ENCODE results near the gene FERMT2. TPM values are rescaled to one million over a fixed set of nuclear protein-coding genes. Genes with fewer than 3 reads are reported as not detected.

The FERMT2 gene
- total and polyA plus RNA-seq, 5 donors from 2014 or later, result 0.22 TPM; not detected in 4

DNA sequence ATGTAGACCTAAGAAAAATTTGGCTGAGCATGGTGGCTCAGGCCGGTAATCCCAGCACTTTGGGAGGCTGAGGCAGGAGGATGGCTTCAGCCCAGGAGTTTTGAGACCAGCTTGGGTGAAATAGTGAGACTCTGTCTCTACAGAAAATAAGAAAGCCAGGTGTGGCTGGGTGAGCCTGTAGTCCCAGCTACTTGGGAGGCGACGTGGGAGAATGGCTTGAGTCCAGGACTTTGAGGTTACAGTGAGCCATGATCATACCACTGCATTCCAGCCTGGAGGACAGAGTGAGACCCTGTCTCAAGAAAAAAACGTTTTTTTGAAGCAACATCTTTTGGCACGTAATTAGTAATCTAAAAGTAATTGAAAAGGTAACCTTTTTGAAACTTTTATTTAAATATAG lies 70.9 kb downstream of the FERMT2 start:
- Histone ChIP-seq H3K9me3 (ENCODE audit: control insufficient read depth in 2 of 2, low read length in 2 of 2) (no peaks in the 10 kb centered on the region), H3K4me1 (ENCODE audit: control insufficient read depth, insufficient read depth, low read length, poor library complexity, severe bottlenecking) (no peaks in the 10 kb centered on the region), H3K36me3 (ENCODE audit: control insufficient read depth, insufficient read depth, low read length) (no peaks in the 10 kb centered on the region), H3K4me3 (ENCODE audit: low read depth, low read length) (no peak overlapping the region), H3K27ac (ENCODE audit: insufficient read depth, low read length, poor library complexity, severe bottlenecking) (no peak overlapping the region), H3K27me3 (ENCODE audit: control insufficient read depth, insufficient read depth, low read length) (peaks cover 5% of the 10 kb centered on the region)
- no peak overlapping the region for H3K4me3 Mint-ChIP-seq
- DNase-seq, result no peak
- H3K9me3 Mint-ChIP-seq, result no peaks in the 10 kb centered on the region
- H3K4me1 Mint-ChIP-seq, result peaks cover 0 to 3% (median 0%) of the 10 kb centered on the region in 4 donors
- ATAC-seq (ENCODE audit: low read depth in 2 of 2), result no peak
- no peaks in the 10 kb centered on the region for H3K36me3 Mint-ChIP-seq
- peaks cover 23% of the 10 kb centered on the region for H3K27me3 Mint-ChIP-seq
- no peak overlapping the region for H3K27ac Mint-ChIP-seq

DNA sequence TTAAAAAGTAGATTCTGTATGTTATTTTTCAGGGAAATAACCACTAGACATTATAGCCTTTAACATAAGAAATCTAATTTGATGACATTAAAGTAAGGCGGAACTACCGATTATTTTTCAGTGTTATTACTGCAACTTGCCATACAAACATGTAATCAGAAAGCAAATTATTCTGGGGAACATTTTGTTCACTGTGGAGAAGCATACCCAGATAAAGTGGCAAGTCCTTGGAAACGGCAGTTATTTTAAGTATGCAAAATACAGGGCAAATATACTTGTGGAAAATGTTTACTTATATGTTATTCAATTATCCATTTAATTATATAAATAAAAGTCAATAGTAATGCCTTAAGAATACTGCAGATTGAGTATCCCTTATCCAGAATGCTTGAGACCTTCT lies 71.9 kb downstream of the FERMT2 start:
- Histone ChIP-seq H3K4me1 (ENCODE audit: control insufficient read depth, insufficient read depth, low read length, poor library complexity, severe bottlenecking) (no peaks in the 10 kb centered on the region), H3K36me3 (ENCODE audit: control insufficient read depth, insufficient read depth, low read length) (no peaks in the 10 kb centered on the region), H3K27me3 (ENCODE audit: control insufficient read depth, insufficient read depth, low read length) (peaks cover 5% of the 10 kb centered on the region), H3K4me3 (ENCODE audit: low read depth, low read length) (no peak overlapping the region), H3K27ac (ENCODE audit: insufficient read depth, low read length, poor library complexity, severe bottlenecking) (no peak overlapping the region), H3K9me3 (ENCODE audit: control insufficient read depth in 2 of 2, low read length in 2 of 2) (no peaks in the 10 kb centered on the region)
- Mint-ChIP-seq H3K4me1 (peaks cover 0 to 2% (median 0%) of the 10 kb centered on the region in 4 donors), H3K27me3 (peaks cover 20% of the 10 kb centered on the region), H3K4me3 (no peak overlapping the region), H3K27ac (no peak overlapping the region), H3K9me3 (no peaks in the 10 kb centered on the region), H3K36me3 (no peaks in the 10 kb centered on the region)
- DNase-seq (no peak), ATAC-seq (ENCODE audit: low read depth in 2 of 2) (no peak)

DNA sequence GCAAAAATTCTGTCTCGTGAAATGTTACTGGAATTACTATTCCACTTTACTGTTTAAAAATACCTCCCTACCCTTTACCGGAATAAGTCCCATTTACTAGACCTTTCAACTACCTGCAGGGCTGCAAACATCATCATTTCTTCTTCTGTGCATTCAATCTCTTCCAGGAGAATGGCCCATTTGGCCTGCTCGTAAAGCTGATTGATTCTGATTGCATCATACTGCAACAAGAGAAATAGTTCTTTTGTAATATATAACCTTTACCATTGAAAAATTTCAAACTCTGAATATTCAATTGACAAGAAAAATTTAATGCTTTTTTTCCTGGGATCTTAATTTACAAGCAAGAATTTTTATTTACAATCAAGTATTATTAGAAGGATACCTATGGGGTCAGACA lies 72.4 kb downstream of the FERMT2 start:
- H3K4me1 Mint-ChIP-seq, result no peaks in the 10 kb centered on the region
- H3K27ac ChIP-seq (ENCODE audit: insufficient read depth, low read length, poor library complexity, severe bottlenecking), result no peak overlapping the region
- no peaks in the 10 kb centered on the region for H3K9me3 Mint-ChIP-seq
- no peak overlapping the region for H3K27ac Mint-ChIP-seq
- H3K9me3 ChIP-seq (ENCODE audit: control insufficient read depth in 2 of 2, low read length in 2 of 2), result no peaks in the 10 kb centered on the region
- H3K27me3 Mint-ChIP-seq, result peaks cover 18% of the 10 kb centered on the region
- no peaks in the 10 kb centered on the region for H3K36me3 Mint-ChIP-seq
- H3K4me3 Mint-ChIP-seq, result no peak overlapping the region
- ATAC-seq (ENCODE audit: low read depth in 2 of 2) (no peak), DNase-seq (no peak)
- no peaks in the 10 kb centered on the region for H3K36me3 ChIP-seq (ENCODE audit: control insufficient read depth, insufficient read depth, low read length)
- peaks cover 5% of the 10 kb centered on the region for H3K27me3 ChIP-seq (ENCODE audit: control insufficient read depth, insufficient read depth, low read length)
- no peak overlapping the region for H3K4me3 ChIP-seq (ENCODE audit: low read depth, low read length)
- no peaks in the 10 kb centered on the region for H3K4me1 ChIP-seq (ENCODE audit: control insufficient read depth, insufficient read depth, low read length, poor library complexity, severe bottlenecking)

DNA sequence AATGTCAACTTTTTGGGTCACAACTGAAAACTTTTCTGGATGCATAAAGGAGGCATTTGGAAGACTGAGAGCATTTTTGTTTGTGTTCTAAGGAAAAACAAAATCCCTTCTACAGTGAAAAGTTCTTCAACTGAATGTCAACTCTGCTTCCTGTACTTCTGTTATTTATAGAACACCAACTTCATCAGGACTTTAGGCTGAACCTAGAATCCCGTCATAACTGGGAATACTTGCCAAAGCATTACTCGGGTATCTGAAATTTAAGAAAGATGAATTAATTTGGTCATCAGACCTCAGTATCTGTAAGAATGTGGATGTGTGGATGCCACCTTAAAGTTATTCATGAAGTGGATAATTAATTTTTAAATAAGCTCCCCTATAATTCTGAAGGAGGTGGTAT lies 73.2 kb downstream of the FERMT2 start:
- H3K4me1 Mint-ChIP-seq, result no peaks in the 10 kb centered on the region
- no peaks in the 10 kb centered on the region for H3K9me3 Mint-ChIP-seq
- no peak overlapping the region for H3K4me3 Mint-ChIP-seq
- Histone ChIP-seq H3K4me1 (ENCODE audit: control insufficient read depth, insufficient read depth, low read length, poor library complexity, severe bottlenecking) (no peaks in the 10 kb centered on the region), H3K4me3 (ENCODE audit: low read depth, low read length) (no peak overlapping the region), H3K36me3 (ENCODE audit: control insufficient read depth, insufficient read depth, low read length) (no peaks in the 10 kb centered on the region), H3K27ac (ENCODE audit: insufficient read depth, low read length, poor library complexity, severe bottlenecking) (no peak overlapping the region), H3K9me3 (ENCODE audit: control insufficient read depth in 2 of 2, low read length in 2 of 2) (no peaks in the 10 kb centered on the region), H3K27me3 (ENCODE audit: control insufficient read depth, insufficient read depth, low read length) (peaks cover 5% of the 10 kb centered on the region)
- peaks cover 18% of the 10 kb centered on the region for H3K27me3 Mint-ChIP-seq
- ATAC-seq (ENCODE audit: low read depth in 2 of 2) (no peak), DNase-seq (no peak)
- H3K27ac Mint-ChIP-seq, result no peak overlapping the region
- no peaks in the 10 kb centered on the region for H3K36me3 Mint-ChIP-seq

DNA sequence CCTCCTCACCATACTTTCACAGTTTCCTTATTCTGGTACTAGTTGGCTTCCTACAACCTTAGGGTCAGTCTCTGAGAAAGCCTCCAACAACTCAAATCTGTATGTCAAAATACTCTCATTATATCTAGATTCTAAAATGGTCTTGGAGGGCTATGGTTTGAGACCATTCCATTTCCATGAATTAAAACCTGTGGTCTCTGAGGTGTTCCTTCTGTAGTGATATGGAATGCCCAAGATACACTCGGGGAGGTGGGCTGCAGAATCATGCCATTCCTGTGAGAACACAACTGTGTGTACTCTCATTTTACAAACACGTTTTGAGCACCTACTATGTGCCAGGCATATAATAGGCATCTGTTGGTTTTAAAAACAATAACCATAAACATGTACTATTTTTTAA lies 74.0 kb downstream of the FERMT2 start:
- no peaks in the 10 kb centered on the region for H3K4me1 Mint-ChIP-seq
- no peak for ATAC-seq (ENCODE audit: low read depth in 2 of 2)

DNA sequence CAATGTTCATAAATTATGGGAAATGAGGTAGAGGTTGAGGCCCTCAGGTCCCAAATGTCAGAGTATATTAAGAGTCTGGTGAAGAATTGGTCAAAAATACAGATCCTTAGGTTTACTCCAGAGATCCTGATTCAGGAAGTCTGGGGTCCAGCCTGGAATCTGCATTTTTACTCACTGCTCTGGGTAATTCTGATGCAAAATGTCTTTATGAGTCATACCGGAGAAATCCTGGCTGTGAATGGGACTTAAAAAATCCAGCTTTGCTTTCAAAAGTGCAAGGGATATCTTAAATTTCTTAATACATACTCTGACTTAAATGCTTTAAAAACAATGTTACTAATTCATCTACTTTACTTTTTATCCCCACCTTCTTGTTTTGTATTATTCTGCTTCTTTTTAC lies 74.5 kb downstream of the FERMT2 start:
- no peak overlapping the region for H3K4me3 ChIP-seq (ENCODE audit: low read depth, low read length)
- H3K4me1 ChIP-seq (ENCODE audit: control insufficient read depth, insufficient read depth, low read length, poor library complexity, severe bottlenecking), result no peaks in the 10 kb centered on the region
- ATAC-seq (ENCODE audit: low read depth in 2 of 2) (no peak), DNase-seq (no peak)
- peaks cover 5% of the 10 kb centered on the region for H3K27me3 ChIP-seq (ENCODE audit: control insufficient read depth, insufficient read depth, low read length)
- Mint-ChIP-seq H3K36me3 (no peaks in the 10 kb centered on the region), H3K4me3 (no peak overlapping the region), H3K4me1 (no peaks in the 10 kb centered on the region), H3K27ac (no peak overlapping the region), H3K27me3 (peaks cover 13% of the 10 kb centered on the region), H3K9me3 (no peaks in the 10 kb centered on the region)
- H3K9me3 ChIP-seq (ENCODE audit: control insufficient read depth in 2 of 2, low read length in 2 of 2), result no peaks in the 10 kb centered on the region
- no peak overlapping the region for H3K27ac ChIP-seq (ENCODE audit: insufficient read depth, low read length, poor library complexity, severe bottlenecking)
- no peaks in the 10 kb centered on the region for H3K36me3 ChIP-seq (ENCODE audit: control insufficient read depth, insufficient read depth, low read length)

More for the DNA sequence above, 74.0 kb downstream of the FERMT2 start:
- Histone ChIP-seq H3K4me3 (ENCODE audit: low read depth, low read length) (no peak overlapping the region), H3K4me1 (ENCODE audit: control insufficient read depth, insufficient read depth, low read length, poor library complexity, severe bottlenecking) (no peaks in the 10 kb centered on the region), H3K9me3 (ENCODE audit: control insufficient read depth in 2 of 2, low read length in 2 of 2) (no peaks in the 10 kb centered on the region), H3K36me3 (ENCODE audit: control insufficient read depth, insufficient read depth, low read length) (no peaks in the 10 kb centered on the region), H3K27me3 (ENCODE audit: control insufficient read depth, insufficient read depth, low read length) (peaks cover 5% of the 10 kb centered on the region), H3K27ac (ENCODE audit: insufficient read depth, low read length, poor library complexity, severe bottlenecking) (no peak overlapping the region)
- Mint-ChIP-seq H3K27me3 (peaks cover 13% of the 10 kb centered on the region), H3K36me3 (no peaks in the 10 kb centered on the region), H3K4me3 (no peak overlapping the region), H3K27ac (no peak overlapping the region), H3K9me3 (no peaks in the 10 kb centered on the region)
- DNase-seq, result no peak

DNA sequence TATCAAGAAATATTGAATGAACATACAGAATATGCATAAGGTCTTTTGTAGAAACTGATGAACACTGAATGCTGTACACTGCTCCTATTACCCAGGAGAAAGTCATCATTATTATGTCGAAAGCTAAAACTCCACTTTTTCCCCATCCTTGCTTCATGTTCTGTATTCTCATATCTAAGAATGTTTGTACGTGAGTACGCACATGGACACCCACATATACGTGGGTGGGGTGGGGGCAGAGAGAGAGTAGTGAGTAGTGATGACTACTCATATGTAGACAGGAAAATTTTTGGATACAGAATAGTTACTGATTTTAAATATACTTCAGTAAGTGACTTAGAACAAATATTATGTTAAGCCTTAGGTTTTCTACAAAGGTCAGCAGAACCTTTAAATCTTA lies 75.1 kb downstream of the FERMT2 start:
- peaks cover 5% of the 10 kb centered on the region for H3K27me3 ChIP-seq (ENCODE audit: control insufficient read depth, insufficient read depth, low read length)
- no peaks in the 10 kb centered on the region for H3K9me3 ChIP-seq (ENCODE audit: control insufficient read depth in 2 of 2, low read length in 2 of 2)
- Mint-ChIP-seq H3K27me3 (peaks cover 10% of the 10 kb centered on the region), H3K9me3 (no peaks in the 10 kb centered on the region), H3K27ac (no peak overlapping the region), H3K4me3 (no peak overlapping the region), H3K4me1 (no peaks in the 10 kb centered on the region), H3K36me3 (no peaks in the 10 kb centered on the region)
- ATAC-seq (ENCODE audit: low read depth in 2 of 2) (no peak), DNase-seq (no peak)
- no peaks in the 10 kb centered on the region for H3K36me3 ChIP-seq (ENCODE audit: control insufficient read depth, insufficient read depth, low read length)
- no peak overlapping the region for H3K4me3 ChIP-seq (ENCODE audit: low read depth, low read length)
- no peaks in the 10 kb centered on the region for H3K4me1 ChIP-seq (ENCODE audit: control insufficient read depth, insufficient read depth, low read length, poor library complexity, severe bottlenecking)
- no peak overlapping the region for H3K27ac ChIP-seq (ENCODE audit: insufficient read depth, low read length, poor library complexity, severe bottlenecking)

DNA sequence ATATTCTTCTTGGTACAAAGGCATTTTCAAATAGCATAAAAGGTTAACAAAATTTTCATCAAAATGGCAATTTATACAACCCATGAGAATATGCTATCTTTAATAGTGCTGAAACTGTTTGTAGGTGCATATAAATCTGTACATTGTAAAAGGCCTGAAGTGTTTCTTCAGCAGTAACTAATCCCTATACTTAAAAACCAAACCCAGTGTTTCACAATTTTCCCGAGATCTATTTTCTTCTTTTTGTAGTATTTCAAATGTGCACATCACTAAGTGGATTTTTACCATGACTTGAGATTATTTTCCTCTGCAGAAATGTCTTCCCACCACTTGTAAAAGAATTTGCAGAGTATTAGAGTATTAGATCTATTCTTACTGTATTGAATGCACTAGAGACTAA lies 76.5 kb downstream of the FERMT2 start:
- Histone ChIP-seq H3K36me3 (ENCODE audit: control insufficient read depth, insufficient read depth, low read length) (no peaks in the 10 kb centered on the region), H3K4me3 (ENCODE audit: low read depth, low read length) (no peak overlapping the region), H3K27ac (ENCODE audit: insufficient read depth, low read length, poor library complexity, severe bottlenecking) (no peak overlapping the region), H3K4me1 (ENCODE audit: control insufficient read depth, insufficient read depth, low read length, poor library complexity, severe bottlenecking) (no peaks in the 10 kb centered on the region), H3K9me3 (ENCODE audit: control insufficient read depth in 2 of 2, low read length in 2 of 2) (no peaks in the 10 kb centered on the region), H3K27me3 (ENCODE audit: control insufficient read depth, insufficient read depth, low read length) (peaks cover 5% of the 10 kb centered on the region)
- DNase-seq (no peak), ATAC-seq (ENCODE audit: low read depth in 2 of 2) (no peak)
- no peak overlapping the region for H3K4me3 Mint-ChIP-seq
- H3K27me3 Mint-ChIP-seq, result peaks cover 8% of the 10 kb centered on the region
- H3K27ac Mint-ChIP-seq, result no peak overlapping the region
- no peaks in the 10 kb centered on the region for H3K9me3 Mint-ChIP-seq
- H3K4me1 Mint-ChIP-seq, result no peaks in the 10 kb centered on the region
- H3K36me3 Mint-ChIP-seq, result no peaks in the 10 kb centered on the region

Measured in CD4-positive, CD25-positive, alpha-beta regulatory T cell (primary cell).